GM12878 (cell line): ENCODE results near the gene SAMD4A. TPM values are rescaled to one million over a fixed set of nuclear protein-coding genes. Genes with fewer than 3 reads are reported as not detected.

Experiments used
- ATAC-seq: fragments of 200-7000 bp; cut with Tn5 transposase; 3 replicates; pipeline ENCODE4 v1.9.1; 2020; ENCODE audit warnings: mild to moderate bottlenecking, moderate library complexity
- BruUV-seq: library from RNA; stranded (reverse); fragments of 400-500 nt; replicated peaks from 2 replicates; lab custom pipeline; 2021; lab: Mats Ljungman, UMichigan
- CTCF ChIA-PET: fragments of 300-600 bp; sonication (Branson Sonifier 250); formaldehyde crosslinking; extraction: SDS; loops from one replicate; lab custom pipeline; 2021; ENCODE audit warnings: inconsistent platforms; lab: Yijun Ruan, JAX
- POLR2A ChIA-PET: fragments of 350-600 bp; formaldehyde crosslinking; extraction: SDS; loops from one replicate; lab custom pipeline; 2021; ENCODE audit warnings: inconsistent platforms; lab: Charles Lee
- RAD21 ChIA-PET: fragments of 300-600 bp; sonication (Branson Sonifier 250); formaldehyde crosslinking; loops from one replicate; lab custom pipeline; 2023; ENCODE audit warnings: antibody characterized with exemption; ENCODE audit not compliant: unreplicated experiment; lab: Charles Lee
- SMC1A ChIA-PET: fragments of 300-600 bp; sonication (Branson Sonifier 250); formaldehyde crosslinking; loops from one replicate; lab custom pipeline; 2023; ENCODE audit not compliant: unreplicated experiment, uncharacterized antibody; lab: Charles Lee
- DNase-seq: peaks from one replicate; pipeline ENCODE4 v3.0.0-alpha.2; 2011; ENCODE audit warnings: low read depth, low spot score
- FAIRE-seq: peaks from 3 replicates; lab custom pipeline; 2011; peaks lifted over from hg19 to GRCh38; lab: Jason Lieb, UNC
- H2AFZ ChIP-seq: 2 replicates; pipeline ENCODE4 v1.6.0; 2011; ENCODE audit warnings: low read depth, low read length, control low read depth; ENCODE audit not compliant: control insufficient read depth
- H3K27ac ChIP-seq: 2 replicates; pipeline ENCODE4 v1.5.1; 2011; ENCODE audit warnings: control low read depth; ENCODE audit not compliant: control insufficient read depth, insufficient read depth
- H3K27me3 ChIP-seq, 2 experiments: replicated peaks in 1 of 2; 2 replicates each; pipeline versions ENCODE4 v1.6.0 to v1.6.1; 2011; ENCODE audit warnings: low read length in 1 of 2; ENCODE audit not compliant: control insufficient read depth in 2 of 2, insufficient read depth in 2 of 2
- H3K36me3 ChIP-seq, 2 experiments: 2 replicates each; pipeline ENCODE4 v1.5.1; 2011; ENCODE audit warnings: low read length in 1 of 2; ENCODE audit not compliant: control insufficient read depth in 2 of 2, insufficient read depth in 2 of 2
- H3K4me1 ChIP-seq: 2 replicates; pipeline ENCODE4 v1.6.1; 2011; ENCODE audit warnings: mild to moderate bottlenecking, low read length, moderate library complexity, mixed read lengths; ENCODE audit not compliant: control insufficient read depth, insufficient read depth
- H3K4me2 ChIP-seq: 2 replicates; pipeline ENCODE4 v1.6.0; 2011; ENCODE audit warnings: control low read depth; ENCODE audit not compliant: control insufficient read depth, insufficient read depth
- H3K4me3 ChIP-seq: fragments of 200-600 bp; sonication (generic); 2 replicates; pipeline ENCODE4 v1.5.1; 2016
- H3K79me2 ChIP-seq: 2 replicates; pipeline ENCODE4 v1.6.0; 2011; ENCODE audit warnings: low read length; ENCODE audit not compliant: control insufficient read depth, insufficient read depth
- H3K9ac ChIP-seq: 2 replicates; pipeline ENCODE4 v1.8.0; 2011; ENCODE audit warnings: low read length, control low read depth, mixed read lengths; ENCODE audit not compliant: control insufficient read depth, insufficient read depth
- H3K9me3 ChIP-seq: replicated peaks from 3 replicates; pipeline ENCODE4 v1.5.1; 2011; ENCODE audit warnings: mild to moderate bottlenecking, low read length; ENCODE audit not compliant: control insufficient read depth, insufficient read depth
- H4K20me1 ChIP-seq: 2 replicates; pipeline ENCODE4 v1.6.0; 2011; ENCODE audit not compliant: control insufficient read depth, insufficient read depth
- ATF7 ChIP-seq: fragments of 450-650 bp; IDR thresholded peaks from 2 replicates; pipeline ENCODE4 v1.6.1; 2016; ENCODE audit warnings: low read depth, mild to moderate bottlenecking
- CHD1 ChIP-seq: IDR thresholded peaks from 2 replicates; pipeline ENCODE4 v1.6.1; 2012; ENCODE audit warnings: low read depth, low read length, improper control_type of control experiment
- FOXK2 ChIP-seq: fragments of 450-650 bp; IDR thresholded peaks from 2 replicates; pipeline ENCODE4 v1.6.1; 2017; ENCODE audit warnings: mild to moderate bottlenecking, moderate library complexity
- MEF2A ChIP-seq: IDR thresholded peaks from 2 replicates; pipeline ENCODE4 v1.6.1; 2011; ENCODE audit warnings: low read depth, mild to moderate bottlenecking, low read length, moderate library complexity; ENCODE audit not compliant: insufficient read depth
- PAX5 ChIP-seq: IDR thresholded peaks from 2 replicates; pipeline ENCODE4 v1.6.1; 2011; ENCODE audit warnings: low read depth, low read length, borderline replicate concordance
- PML ChIP-seq: IDR thresholded peaks from 2 replicates; pipeline ENCODE4 v1.6.1; 2012; ENCODE audit warnings: low read length, inconsistent platforms
- RCOR1 ChIP-seq: conservative IDR thresholded peaks from 2 replicates; pipeline ENCODE4 v1.6.1; 2012; ENCODE audit warnings: low read depth, low read length, improper control_type of control experiment
- SUPT20H ChIP-seq: IDR thresholded peaks from 2 replicates; pipeline ENCODE4 v1.6.1; 2011; ENCODE audit warnings: low read depth, mild to moderate bottlenecking, low read length, moderate library complexity, borderline replicate concordance; ENCODE audit not compliant: control insufficient read depth
- YY1 ChIP-seq: IDR thresholded peaks from 2 replicates; pipeline ENCODE4 v1.6.1; 2011; ENCODE audit warnings: low read depth, mild to moderate bottlenecking, low read length
- WGBS: methylation state at CpG from one replicate; pipeline ENCODE4 v1.1.6; 2016; ENCODE audit warnings: low lambda C conversion rate; ENCODE audit not compliant: insufficient replicate concordance, insufficient coverage; ENCODE audit errors: missing lambda C conversion rate; 5-methylcytosine and 5-hydroxymethylcytosine counted together
- in situ Hi-C: fragments of 300-500 bp; cut with MboI; formaldehyde crosslinking; loops from 9 replicates; pipeline ENCODE4 v1.14.3; 2018; ENCODE audit warnings: mixed read lengths
- intact Hi-C: fragments of 100-400 bp; cut with micrococcal nuclease; formaldehyde crosslinking; loops from one replicate; pipeline ENCODE4 v1.14.2; 2022; ENCODE audit not compliant: unreplicated experiment
- polyA plus RNA-seq, 11 experiments: library from polyadenylated mRNA; depleted of rRNA in 4 of 11; unstranded in 6 of 11; stranded (reverse) in 5 of 11; fragments of >200 nt; fragmentation: Nextera tagmentation in 4 of 11; fragmentation: Illumina TruSeq in 1 of 11; extraction: Ambion mirVana in 4 of 11; extraction: Trizol in 1 of 11; gene quantifications; 1 replicate in 1 of 11; 2 replicates in 10 of 11; pipeline versions ENCODE4 v1.2.1 to v1.2.3, GENCODE V29; 2011 to 2016; ENCODE audit warnings: inconsistent platforms in 2 of 11, missing spikeins in 2 of 11, low read depth in 1 of 11
- total RNA-seq, 4 experiments: library from RNA; depleted of rRNA in 3 of 4; stranded (reverse); fragments of >200 nt in 3 of 4; fragmentation: Illumina TruSeq in 1 of 4; extraction: Trizol in 1 of 4; gene quantifications; 2 replicates each; pipeline versions ENCODE4 v1.2.1 to v1.2.3, GENCODE V29; 2013 to 2021
- TF ChIP-seq, protein P1 (sequence below): IDR thresholded peaks from 2 replicates; pipeline ENCODE4 v1.6.1; 2012; ENCODE audit warnings: low read depth, low read length, improper control_type of control experiment
- TF ChIP-seq, protein P2 (sequence below): fragments of 450-650 bp; IDR thresholded peaks from 2 replicates; pipeline ENCODE4 v1.6.1; 2017; ENCODE audit warnings: mild to moderate bottlenecking, low read depth, inconsistent platforms; ENCODE audit not compliant: poor library complexity, severe bottlenecking

The SAMD4A gene
- total and polyA plus RNA-seq, 10 of the 15 experiments (the other 5 are each of a cell fraction or from before 2014, with no cell fraction given) = 0.05 to 0.56 (median 0.31) TPM

DNA sequence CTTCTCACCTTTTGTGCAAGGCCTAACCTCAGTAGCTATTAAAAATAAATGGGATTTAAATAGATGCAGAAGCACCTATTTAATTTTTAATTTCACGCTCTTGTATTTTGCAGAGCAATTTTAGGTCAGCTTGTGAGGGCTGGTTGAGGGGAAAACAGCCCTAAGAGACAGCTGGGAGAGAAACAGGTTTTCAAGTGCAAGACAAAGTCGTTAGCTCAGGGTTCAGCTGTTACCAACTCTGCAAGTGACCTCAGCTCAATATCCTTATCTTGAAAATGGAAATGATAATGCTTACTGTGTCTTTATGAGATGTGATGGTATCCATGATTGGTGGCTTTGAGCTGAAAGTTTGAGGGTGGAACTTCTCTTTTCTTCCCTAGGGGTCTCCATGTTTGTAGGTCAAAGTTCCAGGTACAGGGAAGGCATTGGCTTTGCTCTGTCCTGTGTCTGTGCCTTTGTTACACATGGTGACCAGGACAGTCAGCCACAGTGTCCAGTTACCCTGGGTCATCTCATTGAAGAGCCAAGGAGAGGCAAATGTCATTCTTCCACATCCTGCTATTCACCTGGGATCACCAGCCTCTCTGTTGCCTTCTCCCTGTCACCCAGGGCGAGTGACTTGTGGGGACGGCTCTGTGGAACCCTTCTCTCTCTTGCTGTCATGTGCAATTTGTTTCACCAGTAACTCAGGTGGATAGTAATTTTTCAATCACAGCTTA, 100.3 kb downstream of the SAMD4A start (continued):
- no peak for TF ChIP-seq CHD1
- no peak for TF ChIP-seq SUPT20H
- TF ChIP-seq, protein P1, sequence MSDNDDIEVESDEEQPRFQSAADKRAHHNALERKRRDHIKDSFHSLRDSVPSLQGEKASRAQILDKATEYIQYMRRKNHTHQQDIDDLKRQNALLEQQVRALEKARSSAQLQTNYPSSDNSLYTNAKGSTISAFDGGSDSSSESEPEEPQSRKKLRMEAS = no peak
- TF ChIP-seq RCOR1 = no peak
- TF ChIP-seq, all 136 proteins: peak for 0

DNA sequence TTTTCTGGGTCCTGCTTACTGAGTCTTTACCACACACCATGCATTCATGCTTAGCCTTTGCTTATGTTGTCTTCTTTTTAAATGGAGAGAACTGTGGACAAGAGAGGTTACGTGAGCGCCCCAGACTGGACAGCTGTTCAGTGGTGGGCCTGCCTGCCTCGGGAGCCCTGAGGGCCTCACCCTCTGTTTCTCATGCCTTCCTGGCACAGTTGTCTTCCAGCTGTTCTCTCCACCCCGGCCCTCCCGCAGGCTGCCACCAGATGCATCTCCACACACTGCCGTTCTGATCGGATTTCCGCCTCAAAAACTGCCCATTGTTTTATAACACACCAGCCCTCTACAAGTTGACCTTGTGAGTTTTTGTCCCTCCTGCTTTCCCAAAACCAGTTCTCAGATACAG, 100.8 kb downstream of the SAMD4A start:
- TF ChIP-seq PAX5 (no peak), FOXK2 (no peak), PML (no peak), MEF2A (no peak), ATF7 (no peak), YY1 (no peak)
- TF ChIP-seq, protein P2, sequence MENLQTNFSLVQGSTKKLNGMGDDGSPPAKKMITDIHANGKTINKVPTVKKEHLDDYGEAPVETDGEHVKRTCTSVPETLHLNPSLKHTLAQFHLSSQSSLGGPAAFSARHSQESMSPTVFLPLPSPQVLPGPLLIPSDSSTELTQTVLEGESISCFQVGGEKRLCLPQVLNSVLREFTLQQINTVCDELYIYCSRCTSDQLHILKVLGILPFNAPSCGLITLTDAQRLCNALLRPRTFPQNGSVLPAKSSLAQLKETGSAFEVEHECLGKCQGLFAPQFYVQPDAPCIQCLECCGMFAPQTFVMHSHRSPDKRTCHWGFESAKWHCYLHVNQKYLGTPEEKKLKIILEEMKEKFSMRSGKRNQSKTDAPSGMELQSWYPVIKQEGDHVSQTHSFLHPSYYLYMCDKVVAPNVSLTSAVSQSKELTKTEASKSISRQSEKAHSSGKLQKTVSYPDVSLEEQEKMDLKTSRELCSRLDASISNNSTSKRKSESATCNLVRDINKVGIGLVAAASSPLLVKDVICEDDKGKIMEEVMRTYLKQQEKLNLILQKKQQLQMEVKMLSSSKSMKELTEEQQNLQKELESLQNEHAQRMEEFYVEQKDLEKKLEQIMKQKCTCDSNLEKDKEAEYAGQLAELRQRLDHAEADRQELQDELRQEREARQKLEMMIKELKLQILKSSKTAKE = no peak
- ATAC-seq (no peak), DNase-seq (no peak), FAIRE-seq (no peak)
- no peaks in the 10 kb centered on the region for H4K20me1 ChIP-seq
- H3K27me3 ChIP-seq = no peaks in the 10 kb centered on the region
- no peak overlapping the region for H3K9ac ChIP-seq
- no peaks in the 10 kb centered on the region for H3K79me2 ChIP-seq
- BruUV-seq = no TSS peak
- ChIA-PET CTCF (interaction anchor here (2.0 kb wide), 1 partner anchor 23 kb away, joined by 10 read pairs; no protein-coding TSS in a partner anchor), POLR2A (no interaction called here), SMC1A (interaction anchor here (1.0 kb wide), 1 partner anchor 106 kb away, joined by 3 read pairs; no protein-coding TSS in a partner anchor), RAD21 (no interaction called here)
- H3K9me3 ChIP-seq = no peaks in the 10 kb centered on the region
- H3K4me3 ChIP-seq = no peak overlapping the region
- intact Hi-C loops = no loop called here
- no peak overlapping the region for H3K4me2 ChIP-seq
- no peak overlapping the region for H2AFZ ChIP-seq
- 88% methylated on average over 8 of the region's 8 CpGs for WGBS
- in situ Hi-C loops = no loop called here
- no peak overlapping the region for H3K27ac ChIP-seq
- H3K36me3 ChIP-seq = no peaks in the 10 kb centered on the region
- peaks cover 3% of the 10 kb centered on the region for H3K4me1 ChIP-seq
